HG02973 (cell line): Measurements from ENCODE around the gene ZNF430.
A peak's percentile ranks its signal among the peaks of the same experiment; 100 is the strongest.
"Not testable (repeated sequence)": the region's sequence is repeated elsewhere in the genome, so short reads cannot be mapped to it uniquely, and the experiment has no call there.

Experiments used
- ATAC-seq: cut with Tn5 transposase; IDR thresholded peaks from one replicate; pipeline ENCODE4 v1.9.1; 2021; ENCODE audit warnings: moderate library complexity; ENCODE audit not compliant: unreplicated experiment

Gene ZNF430

DNA sequence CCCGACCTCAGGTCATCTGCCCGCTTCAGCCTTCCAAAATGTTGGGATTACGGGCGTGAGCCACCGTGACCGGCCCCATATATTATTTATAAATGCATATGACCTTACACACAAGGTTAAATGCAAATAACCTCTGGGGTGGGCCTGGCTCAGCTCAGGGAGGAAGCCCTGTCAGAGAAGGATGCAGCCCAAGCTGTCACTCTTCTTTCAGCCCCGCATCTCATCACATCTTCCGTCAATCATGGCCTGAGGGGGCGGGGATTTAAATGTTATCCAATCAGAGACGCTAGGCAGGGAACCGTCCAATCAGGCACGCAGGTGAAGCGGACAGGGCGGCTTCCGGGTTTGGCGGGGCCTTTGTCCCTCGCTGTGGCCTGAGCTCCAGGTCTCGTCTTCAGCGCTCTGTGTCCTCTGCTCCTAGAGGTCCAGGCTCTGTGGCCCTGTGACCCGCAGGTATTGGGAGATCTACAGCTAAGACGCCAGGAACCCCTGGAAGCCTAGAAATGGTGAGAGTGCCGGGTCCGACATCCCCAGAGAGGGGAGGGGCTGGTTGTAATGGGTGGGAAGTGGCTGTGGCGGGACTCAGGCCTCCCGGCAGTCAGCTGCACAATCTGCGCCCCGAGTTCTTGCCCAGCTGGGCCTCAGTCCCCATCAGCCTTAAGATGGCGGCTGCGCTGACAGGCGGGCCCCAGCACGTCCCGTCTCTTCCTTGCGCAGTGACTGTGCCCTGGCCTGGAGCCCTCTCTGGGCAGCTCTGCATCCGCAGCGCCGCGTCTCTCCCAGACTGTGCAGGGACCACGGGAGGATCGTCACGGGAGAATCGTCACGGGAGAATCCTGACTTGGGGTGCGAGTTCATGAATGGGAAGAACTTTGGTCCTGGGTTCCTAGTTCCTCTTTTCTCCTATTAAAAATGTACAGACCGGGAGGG is at the start of gene ZNF430:
Gene ZNF430, plus strand, starts transcription at position 360 of the 930 bp plus-strand sequence. Its CDS starts 144 bp downstream, at position 504.
- ATAC-seq = peak; percentile 93

DNA sequence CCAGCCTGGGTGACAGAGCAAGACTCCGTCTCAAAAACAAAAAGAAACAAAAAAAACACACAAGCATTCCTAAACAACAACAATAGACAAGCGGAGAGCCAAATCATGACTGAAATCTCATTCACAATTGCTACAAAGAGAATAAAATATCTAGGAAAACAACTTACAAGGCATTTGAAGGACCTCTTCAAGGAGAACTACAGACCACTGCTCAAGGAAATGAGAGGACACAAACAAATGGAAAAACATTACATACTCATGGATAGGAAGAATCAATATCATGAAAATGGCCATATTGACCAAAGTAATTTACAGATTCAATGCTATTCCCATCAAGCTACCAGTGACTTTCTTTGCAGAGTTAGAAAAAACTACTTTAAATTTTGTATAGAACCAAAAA is 27.7 kb upstream of the ZNF430 start:
- ATAC-seq = not testable (repeated sequence)

- ATAC-seq = peak; percentile 98
Observed at GRCh38 chr19:20999731-21000352, 20.6 kb upstream of the ZNF430 start.

DNA sequence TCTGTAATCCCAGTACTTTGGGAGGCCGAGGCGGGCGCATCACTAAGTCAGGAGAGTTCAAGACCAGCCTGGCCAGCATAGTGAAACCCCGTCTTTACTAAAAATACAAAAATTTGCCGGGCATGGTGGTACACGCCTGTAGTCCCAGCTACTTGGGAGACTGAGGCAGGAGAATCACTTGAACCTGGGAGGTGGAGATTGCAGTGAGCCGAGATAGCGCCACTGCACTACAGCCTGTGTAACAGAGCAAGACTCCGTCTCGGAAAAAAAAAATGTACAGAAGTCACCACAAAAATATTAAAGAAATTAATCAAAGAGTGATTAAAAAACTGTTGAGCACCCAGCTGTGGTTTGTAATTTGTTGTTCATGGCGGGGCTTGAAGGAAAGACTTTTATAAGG is 781 bp downstream of the ZNF430 start:
- not testable (repeated sequence) for ATAC-seq

DNA sequence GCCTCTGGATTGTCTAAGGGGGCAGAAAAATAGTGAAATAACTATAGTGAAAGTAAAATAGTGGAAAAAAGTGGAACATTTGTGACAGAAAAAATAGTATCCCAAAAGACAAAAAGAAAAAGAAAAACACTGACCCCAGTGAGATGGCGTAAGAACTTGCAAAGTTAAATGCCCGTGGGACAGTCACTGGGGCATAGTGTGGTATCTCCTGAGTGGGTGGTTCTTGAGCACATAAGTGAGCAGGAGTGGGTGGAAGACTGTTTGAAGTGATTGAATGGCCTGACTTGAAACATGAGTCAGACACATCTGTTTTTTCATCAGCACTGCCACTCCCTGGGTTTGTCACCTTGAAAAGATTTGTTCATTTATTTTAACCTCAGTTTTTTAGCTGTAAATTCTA is 2.5 kb downstream of the ZNF430 start:
- ATAC-seq = no peak

- no peak for ATAC-seq
Observed at GRCh38 chr19:21023901-21024300, 3.4 kb downstream of the ZNF430 start.

- no peak for ATAC-seq
Observed at GRCh38 chr19:21028969-21029268, 8.5 kb downstream of the ZNF430 start.

- ATAC-seq = no peak
Observed at GRCh38 chr19:21045028-21045427, 24.6 kb downstream of the ZNF430 start.

DNA sequence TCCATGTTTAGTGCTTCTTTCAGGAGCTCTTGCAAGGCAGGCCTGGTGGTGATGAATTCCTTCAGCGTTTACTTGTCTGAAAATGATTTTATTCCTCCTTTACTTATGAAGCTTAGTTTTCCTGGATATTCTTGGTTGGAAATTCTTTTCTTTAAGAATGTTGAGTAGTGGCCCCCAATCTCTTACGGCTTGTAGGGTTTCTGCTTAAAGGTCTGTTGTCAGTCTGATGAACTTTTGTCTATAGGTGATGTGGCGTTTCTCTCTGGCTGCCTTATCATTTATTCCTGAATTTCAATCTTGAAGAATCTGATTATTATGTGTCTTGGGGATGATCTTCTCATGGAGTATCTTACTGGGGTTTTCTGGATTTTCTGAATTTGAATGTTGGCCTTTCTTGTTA is 26.0 kb downstream of the ZNF430 start:
- ATAC-seq = no peak

GRCh38 chr19:21047716-21048115 is 27.3 kb downstream of the ZNF430 start:
- no peak for ATAC-seq

- ATAC-seq = no peak
Observed at GRCh38 chr19:21052902-21053301, 32.4 kb downstream of the ZNF430 start.

GRCh38 chr19:21065336-21065735 is 44.9 kb downstream of the ZNF430 start:
- no peak for ATAC-seq

DNA sequence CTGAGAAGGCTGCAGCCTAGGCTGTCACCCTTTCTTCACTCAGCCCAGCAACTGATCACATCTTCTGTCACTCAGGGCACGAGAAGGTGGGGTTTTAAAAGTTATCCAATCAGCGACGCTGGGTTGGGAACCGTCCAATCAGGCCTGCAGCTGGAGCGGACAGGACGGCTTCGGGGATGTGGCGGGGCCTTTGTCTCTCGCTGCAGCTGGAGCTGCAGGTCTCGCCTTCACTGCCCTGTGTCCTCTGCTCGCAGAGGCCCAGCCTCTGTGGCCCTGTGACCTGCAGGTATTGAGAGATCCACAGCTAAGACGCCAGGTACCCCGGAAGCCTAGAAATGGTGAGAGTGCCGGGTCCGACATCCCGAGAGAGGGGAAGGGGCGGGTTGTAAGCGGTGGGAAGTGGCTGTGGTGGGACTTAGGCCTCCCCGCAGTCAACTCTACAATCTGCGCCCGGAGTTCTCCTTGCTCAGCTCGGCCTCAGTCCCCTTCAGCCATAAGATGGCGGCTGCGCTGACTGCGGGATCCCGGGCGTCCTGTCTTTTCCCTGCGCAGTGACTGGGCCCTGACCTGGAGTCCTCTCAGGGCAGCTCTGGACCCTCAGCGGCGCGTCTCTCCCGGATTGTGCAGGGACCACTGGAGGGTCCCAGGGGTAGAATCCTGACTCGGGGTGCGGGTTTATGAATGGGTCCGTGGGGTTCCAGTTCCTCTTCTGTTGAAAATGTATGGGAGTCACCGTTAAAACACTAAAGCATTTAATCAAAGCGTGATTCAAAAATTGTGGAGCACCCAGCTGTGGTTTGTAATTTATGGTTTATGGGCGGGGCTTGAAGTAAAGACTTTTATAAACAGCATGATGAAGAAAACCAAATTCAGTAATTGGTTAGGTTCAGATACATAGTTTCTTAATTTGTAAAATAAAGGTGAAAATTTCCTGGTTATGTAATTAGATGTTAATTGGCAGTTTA is 61.8 kb downstream of the ZNF430 start, which contains the start of gene ZNF714:
Gene ZNF714, plus strand, starts transcription at position 193 of the 965 bp plus-strand sequence. CDS start 16,066 bp downstream, outside the sequence.
- ATAC-seq = peak; percentile 97

DNA sequence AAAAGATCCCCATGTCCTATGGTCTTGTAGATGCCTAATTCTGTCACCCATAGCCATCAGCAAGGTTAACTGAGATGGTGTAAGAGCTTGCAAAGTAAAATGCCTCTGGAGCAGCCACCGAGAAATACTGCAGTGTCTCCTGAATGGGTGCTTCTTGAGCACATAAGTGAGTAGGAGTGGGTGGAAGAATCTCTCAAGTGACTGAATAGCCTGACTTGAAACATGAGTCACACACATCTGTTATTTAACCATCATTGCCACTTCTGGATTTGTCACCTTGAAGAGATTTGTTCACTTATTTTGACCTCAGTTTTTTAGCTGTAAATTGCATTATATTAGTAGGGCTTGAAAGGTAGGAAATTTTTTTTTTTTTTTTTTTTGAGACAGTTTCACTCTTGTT is 63.9 kb downstream of the ZNF430 start:
- ATAC-seq = no peak

DNA sequence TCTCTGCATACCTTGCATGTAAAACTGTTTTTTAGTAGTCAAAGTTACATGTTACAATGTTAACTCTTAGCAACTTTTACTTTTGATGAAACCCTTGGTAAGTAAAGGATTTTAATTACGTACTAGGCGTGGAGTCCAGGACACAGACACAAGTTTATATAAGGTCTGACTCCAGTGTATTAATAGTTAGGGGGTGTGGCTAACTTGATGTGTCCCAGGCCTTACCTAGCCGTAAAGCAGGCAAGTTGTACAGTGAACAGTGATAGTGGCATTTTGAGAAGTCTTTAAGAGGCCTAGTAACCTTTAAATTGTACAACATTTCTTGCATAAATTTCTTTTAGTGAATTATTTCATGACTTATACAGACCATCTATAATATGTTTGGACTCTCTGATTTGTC is 67.4 kb downstream of the ZNF430 start:
- ATAC-seq = no peak

DNA sequence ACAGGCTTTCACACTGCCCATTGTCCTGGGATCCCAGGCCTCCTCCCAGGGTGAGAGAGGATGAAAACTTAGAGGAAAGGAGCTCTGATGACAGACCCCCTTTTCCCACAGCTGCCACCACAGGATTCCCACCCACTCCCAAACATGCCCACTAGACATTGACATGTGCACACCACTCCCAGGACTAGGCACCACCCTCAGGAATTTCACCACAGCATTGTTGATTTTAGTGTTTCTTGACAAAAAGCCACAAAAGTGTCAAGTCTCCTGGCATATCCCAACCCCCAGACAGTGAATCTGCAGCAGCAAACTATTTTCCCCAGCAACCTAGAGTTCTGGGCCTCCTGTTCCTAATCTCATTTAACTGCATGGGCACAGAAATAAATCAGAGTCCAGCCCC is 71.7 kb downstream of the ZNF430 start:
- ATAC-seq = no peak

DNA sequence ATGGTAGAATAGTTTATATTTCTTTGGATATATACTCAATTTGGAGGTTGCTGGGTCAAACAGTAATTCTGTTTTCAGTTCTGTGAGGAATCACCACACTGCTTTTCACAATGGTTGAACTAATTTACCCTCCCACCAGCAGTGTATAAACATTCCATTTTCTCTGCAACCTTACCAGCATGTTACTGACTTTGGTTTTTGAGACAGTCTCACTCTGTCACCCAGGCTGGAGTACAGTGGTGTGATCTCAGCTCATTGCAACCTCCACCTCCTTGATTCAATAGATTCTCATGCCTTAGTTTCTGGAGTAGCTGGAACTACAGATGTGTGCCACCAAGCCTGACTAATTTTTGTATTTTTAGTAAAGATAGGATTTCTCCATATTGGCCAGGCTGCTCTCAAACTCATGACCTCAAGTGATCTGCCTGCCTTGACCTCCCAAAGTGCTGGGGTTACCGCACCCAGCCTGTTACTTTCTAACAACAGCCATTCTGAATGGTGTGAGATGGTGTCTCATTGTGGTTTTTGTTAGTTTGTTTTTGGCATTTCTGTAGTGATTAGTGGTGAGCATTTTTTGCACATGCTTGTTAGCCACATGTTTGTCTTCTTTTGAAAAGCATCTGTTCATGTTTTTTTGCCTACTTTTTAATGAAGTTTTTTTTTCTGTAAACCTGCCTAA is 74.0 kb downstream of the ZNF430 start:
- no peak for ATAC-seq

GRCh38 chr19:21098291-21098690 is 77.8 kb downstream of the ZNF430 start:
- no peak for ATAC-seq

GRCh38 chr19:21101521-21102242 is 81.2 kb downstream of the ZNF430 start:
- no peak for ATAC-seq

DNA sequence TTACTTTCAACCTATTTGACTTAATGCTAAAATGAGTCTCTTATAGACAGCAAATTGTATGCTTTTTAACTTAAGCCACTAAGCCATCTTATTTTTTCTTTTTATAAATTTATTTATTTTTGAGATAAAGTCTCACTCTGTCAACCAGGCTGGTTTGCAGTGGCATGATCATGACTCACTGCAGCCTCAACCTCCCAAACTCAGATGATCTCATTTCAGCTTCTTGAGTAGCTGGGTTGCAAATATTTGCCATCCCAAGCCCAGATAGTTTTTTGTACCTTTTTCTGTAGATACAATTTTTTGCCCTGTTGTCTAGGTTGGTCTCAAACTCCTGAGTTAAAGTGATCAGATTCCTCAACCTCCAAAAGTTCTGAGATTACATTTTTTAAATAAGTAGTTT is 88.7 kb downstream of the ZNF430 start:
- ATAC-seq = no peak
